NCI-H526 (cell line): ENCODE results near the gene SMIM13.

Source experiments
- DNase-seq, 2 experiments: peaks; one replicate each; lab custom pipeline; 2025; lab: John Stamatoyannopoulos, UW

Gene SMIM13

DNA sequence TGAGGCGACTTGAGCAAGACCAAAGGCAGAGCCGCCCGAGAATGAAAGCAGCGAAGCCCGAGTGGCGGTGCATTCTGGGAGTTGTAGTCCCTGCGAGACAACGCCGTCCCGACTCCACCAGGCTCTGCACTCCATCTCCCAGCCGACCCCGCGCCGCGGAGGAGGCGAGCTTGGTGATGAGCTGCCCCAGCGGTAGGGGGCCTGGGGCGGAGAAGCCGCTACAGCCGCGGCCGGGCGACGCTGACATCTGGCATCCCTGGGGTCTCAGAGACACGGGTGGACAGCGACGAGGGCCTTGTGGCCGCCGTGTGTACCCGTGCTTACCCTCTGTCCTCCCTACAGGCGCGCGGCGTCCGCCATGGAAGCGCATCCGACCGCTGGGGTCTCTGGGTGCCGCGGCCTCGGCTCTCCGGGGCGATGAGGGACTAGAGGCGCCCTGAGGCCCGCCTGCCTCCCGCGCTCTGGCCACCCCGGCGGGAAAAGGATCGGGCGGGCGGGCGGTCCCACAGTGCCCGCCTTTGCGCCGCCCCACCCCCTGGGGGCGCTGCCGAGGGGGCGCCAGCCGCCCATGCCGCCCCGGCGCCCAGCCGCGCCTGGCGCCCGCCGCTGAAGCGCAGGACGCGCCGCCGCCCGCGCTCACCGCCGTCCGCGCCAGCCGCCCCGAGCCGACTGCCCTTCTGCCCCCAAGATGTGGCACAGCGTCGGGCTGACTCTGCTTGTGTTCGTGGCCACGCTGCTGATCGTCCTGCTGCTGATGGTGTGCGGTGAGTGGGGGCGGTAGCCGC, at the start of gene SMIM13:
SMIM13 (plus strand) TSS at position 209 of the 785 bp plus-strand sequence; CDS start at position 689, 480 bp downstream.
- DNase-seq, result peak; percentile 95 to 98

DNA sequence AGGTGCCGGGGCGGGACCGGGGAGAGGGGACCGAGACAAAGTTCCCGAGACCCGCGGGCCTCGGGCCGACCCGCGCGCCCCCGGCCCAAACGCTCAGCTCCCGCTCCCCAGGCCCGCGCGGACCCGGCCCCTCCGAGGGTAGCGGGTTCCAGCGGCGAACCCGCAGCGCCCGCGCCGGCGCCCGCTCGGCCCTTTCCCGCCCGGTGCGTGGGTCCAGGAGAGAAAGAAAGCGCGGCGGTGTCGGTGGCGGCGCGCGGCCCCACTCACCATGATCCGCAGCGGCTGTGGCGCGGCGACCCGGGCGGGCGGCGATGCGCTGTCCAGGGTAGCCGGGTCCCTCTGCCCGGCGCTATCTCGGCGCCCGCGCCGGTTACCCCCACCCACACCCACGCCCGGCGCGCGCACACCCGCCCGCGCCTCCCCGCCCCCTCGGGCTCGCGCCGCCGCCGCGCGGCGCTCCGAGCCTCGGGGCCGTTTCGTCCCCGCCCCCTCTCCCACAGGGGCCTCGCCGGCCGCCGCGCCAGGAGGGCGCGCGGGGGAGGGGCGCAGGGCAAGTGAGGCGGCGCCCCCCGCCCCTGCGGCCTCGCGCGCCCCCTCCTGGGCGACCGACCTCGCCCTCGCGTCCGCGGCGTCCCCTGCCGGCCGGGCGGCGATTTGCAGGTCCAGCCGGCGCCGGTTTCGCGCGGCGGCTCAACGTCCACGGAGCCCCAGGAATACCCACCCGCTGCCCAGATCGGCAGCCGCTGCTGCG, 49.5 kb upstream of the SMIM13 start, which contains the start of gene ELOVL2:
ELOVL2 (minus strand) TSS at position 345 of the 751 bp plus-strand sequence; CDS start at position 270, 75 bp downstream.
- DNase-seq, result peak; percentile 22 to 87

DNA sequence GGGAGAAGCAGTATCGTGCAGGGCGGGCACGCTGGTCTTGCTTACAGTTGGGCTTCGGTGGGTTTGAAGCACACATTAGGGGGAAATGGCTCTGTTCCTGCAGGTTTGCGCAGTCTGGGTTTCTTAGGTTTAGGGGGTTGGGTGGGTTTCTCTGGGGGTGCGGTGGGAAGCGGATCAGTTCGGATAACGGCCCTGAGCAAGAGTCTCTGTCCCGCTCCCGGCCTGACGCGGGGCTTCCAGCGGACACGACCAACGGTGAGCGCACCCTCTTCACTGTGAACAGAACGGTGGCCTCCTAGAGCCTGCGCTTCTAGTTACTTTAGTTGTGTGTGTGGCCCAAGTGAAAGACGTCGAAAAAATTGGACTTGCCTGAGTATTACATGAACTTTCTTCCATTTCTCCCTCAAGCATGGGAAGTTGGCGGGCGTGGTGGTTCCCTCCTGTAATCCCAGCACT, 48.9 kb upstream of the SMIM13 start:
- DNase-seq, result peak in 1 of 2 experiments; percentile 49

DNA sequence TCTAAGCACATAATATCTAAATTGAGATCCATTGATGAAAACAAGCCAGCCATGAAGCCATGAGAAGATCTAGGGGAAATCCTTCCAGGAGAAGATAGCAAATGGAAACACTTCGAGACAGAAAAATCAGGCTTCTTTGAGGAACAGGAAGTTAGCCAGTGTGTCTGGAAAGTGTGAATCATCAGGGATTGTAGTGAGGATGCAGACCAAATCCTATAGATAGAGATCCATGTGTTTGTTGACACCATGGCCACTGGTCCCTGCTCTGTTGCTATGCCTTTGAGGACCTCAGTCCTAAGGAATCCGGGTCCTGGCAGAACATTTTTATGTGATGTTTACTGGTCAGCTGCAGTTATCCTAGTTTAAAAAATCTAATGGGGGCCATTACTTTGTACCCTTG, 42.9 kb upstream of the SMIM13 start:
- no peak for DNase-seq

DNA sequence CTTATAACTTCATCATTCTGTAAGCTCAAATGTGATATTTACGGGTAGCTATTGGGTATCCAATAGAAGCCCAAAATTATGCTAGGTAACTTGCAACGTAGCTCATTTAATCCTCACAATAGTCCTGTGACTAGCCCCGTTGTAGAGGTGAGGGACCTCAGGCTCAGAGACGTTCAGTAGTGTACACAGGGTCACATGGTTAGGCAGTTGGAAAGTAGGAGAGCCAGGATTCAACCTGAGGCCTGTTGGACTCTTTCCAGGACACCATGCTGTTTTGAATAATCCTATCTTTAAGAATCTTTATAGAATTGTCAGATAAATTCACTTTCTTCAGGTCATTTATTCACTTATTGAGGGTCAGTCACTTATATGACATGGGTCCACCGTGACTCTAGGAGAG, 40.3 kb upstream of the SMIM13 start:
- no peak for DNase-seq

DNA sequence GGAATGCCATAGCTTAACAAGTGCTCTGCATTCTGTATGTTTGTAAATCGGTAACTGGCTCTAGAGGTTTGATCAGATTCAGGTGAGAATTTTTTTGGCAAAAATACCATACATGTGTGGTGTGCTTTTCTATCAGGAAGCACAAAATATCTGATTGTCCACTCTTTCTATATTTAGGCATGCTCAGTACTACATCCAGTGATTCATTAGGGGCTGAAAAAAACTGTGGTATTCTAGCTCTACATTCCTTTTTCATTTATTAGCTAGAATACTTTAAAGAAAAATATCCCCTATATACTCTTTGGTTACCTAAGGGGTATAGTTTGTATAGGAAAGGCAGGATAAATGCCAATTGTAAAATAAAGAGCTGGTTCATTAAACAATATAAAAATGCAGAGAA, 38.9 kb upstream of the SMIM13 start:
- no peak for DNase-seq

DNA sequence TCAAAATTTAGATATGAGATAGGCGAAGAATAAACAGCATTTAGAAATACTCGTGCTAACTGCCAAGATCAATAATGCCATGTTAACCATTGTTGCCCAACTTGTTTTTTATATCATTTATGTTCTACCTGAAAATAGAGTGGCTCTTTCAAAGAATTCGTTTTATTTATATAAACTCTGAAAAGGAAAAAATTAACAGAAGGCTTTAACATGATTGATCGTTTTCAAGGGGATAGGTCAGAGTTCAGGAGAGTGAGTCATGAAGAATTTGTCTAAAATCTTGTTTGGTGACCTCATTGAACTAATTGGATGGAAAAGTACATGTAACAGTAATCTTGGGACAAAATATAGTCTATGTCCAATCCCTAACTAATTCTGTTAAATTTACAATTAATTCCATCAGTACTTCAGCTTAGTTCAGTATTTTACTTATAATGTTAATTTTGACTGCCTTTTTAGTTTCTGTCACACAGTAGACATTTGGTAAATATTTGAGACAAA, 38.5 kb upstream of the SMIM13 start:
- DNase-seq, result no peak

DNA sequence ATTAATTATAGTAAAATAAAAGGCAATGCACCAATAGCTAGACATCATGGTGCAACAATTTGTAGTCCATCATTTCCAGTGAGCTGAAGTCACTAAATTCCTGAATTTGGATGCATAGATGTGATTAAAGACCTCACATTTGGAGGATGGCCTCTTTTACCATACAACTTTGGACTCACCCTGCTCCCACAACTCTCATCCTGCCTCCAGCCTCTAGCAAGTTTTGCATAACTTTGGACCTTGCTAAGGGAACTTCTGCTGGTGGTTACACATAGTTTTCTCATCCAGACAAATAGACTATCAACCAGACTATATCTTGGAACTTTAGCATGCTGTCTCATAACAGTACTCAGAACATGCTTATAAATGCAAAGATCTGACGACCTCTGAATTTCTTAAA, 36.8 kb upstream of the SMIM13 start:
- DNase-seq, result no peak

DNA sequence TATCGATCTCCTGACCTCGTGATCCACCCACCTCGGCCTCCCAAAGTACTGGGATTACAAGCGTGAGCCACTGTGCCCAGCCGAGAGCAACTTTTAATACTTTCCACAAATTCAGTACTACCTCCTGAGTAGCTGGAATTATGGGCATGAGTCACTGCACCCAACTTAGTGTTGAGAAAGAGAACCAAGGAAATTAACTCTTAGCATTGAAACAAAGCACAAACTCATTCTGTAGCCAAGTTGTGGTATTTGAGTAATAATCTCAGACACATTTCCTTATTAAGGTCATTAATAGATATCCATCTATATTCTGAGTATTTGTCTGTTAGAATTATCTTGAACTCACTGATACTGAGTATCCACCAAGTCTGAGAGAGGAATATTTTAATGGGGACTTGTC, 35.2 kb upstream of the SMIM13 start:
- DNase-seq, result no peak

DNA sequence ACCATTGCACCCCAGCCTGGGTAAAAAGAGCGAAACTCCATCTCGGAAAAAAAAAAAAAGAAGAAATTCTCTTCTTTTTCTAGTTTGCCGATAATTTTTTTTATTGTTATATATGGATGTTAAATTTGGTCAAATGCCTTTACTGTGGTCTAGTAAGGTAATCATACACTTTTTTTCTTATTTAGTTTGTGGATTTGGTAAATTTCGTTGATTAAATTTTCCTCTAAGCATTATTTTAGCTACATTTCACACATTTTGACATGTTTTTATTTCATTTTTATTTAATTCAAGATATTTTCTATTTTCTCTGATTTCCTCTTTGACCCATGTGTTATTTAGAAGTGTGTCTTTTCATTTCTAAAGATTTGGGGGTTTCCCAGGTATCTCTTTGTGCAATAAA, 31.6 kb upstream of the SMIM13 start:
- no peak for DNase-seq

DNA sequence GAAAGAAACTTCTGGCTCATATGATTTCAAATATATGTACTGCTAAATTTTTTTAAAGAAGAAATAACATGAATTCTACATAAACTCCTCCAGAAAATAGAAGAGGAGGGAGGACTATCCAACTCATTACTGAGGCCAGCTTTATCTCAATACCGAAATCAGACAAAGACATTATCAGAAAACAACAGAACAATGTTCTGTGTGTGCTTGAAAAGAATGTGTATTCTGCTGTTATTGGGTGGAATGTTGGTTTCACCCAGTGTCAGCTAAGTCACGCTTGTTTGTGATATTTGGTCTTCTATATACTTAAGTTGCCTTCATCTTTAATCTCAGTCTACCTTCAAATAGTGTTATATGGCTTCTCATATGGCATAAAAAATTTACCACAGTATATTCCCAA, 30.9 kb upstream of the SMIM13 start:
- no peak for DNase-seq

DNA sequence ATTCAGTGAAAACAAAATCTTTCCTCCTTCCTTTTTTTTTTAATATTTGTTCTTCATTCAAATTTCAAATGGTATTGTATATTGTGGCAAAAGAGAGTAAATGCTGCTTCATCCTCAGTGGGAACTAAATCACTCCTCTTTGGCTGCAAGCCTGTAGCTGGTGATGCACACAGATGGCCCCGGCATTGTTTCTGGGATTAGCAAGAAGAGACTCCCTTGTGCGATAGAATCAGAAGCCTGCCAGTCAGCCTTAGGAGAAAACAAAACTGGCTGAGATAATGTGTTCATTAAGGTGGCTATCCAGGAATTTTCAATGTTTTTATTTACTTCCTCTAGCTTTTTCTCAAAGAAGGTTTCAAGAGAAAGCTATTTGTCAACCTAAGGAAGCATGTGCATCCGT, 28.8 kb upstream of the SMIM13 start:
- no peak for DNase-seq

DNA sequence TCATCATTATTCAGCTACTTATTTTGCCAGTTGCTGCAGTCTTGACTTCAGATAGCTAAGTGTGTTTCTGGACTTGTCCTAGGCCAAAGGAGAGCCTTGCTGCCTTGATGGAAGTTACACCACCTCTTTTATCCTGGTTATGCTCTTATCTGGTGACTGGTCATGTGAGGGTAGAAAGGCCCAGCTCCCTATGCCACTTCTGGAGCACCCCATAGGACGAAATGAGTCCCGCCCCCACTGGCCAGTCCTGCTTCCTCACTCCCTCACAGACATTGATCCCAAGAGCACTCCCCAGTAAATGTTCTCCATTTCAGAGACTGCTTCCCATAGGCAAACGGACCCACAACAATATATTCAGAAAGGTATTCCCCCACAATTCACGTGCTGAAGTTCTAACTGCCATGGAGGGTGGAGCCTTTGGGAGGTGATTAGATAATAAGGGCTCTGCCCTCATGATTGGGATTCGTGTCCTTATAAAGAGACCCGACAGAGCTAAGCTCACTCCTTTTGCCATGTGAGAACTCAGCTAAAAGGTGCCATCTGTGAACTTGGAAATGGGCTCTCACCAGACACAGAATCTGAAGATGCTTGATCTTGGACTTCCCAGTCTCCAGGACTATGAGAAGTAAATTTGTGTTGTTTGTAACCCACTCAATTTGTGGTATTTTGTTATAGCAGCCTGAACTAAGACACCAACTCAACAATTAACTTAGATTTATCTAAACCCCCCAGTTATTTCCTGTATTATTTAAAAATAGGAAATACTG, 28.0 kb upstream of the SMIM13 start:
- no peak for DNase-seq

DNA sequence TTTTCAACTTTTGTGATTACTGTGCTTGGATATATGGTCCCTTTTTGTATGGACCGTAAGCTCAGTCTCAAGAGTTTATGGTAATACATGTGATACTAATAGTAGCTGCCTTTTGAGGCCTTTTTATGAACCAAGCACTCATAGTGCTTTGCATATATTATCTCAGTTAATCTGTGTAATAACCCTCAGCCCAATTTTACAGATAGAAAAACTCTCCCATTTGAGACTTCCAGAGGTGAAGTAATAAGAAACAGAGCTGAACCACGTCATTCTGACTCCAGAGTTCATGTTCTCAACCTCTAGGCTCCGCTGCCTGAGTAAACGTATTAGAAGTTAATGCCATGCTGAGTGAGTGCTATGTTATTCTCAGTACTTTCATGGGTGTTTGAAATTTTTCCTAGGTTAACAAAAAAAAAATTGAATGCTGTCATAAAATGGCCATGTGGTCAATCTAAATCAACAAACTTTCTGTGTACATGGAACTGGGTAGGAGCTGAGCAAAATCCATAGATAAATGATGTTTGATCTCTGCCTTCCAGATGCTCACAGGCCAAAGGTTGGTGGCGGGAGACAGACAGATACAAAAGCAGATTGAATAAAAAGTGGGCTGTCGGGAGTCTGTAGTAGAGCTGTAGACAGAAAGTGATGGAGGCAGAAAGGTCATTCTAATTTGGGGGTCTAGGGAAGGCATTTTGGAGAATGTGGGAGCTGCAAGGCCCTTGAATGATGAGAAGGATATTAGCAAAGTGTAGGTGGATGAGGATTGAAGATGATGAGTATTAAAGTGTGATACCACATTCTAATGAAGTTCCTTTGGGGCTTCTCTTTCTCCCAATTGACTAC, 26.9 kb upstream of the SMIM13 start:
- no peak for DNase-seq

DNA sequence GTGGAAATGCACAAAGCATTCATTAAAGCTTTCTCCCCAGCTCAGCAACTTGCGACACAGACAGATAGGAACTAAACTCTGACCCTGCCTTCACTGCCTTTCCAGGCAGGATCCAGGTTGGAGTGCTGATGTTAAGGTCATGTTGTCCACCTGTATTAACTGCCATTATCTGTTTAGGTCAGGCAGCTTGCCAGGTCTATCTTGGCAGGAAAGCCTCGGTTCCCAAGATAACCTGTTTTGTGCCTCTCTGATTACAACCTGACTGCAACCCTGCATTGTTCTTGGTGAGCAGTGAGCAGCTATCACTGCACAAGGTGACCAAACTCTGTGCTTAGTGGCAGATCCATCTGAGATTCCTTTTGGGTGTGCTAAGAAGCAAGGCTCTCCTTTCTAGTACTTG, 26.3 kb upstream of the SMIM13 start:
- no peak for DNase-seq

DNA sequence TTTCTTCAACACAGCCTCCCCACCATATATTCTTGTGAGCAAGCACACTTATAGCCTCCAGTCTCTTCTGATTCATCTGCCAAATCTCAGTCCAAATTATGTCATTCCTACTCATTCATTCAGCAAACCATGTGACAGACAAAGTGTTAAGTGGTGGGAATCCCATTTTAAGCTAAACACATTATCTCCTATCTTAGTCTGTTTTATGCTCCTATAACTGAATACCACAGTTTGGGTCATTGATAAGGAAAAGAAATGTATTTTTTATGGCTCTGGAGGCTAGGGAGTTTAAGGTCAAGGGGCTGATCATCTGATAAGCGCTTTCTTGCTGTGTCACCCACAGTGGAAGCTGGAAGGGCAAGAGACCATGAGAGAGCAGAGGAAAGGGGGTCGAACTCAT, 23.9 kb upstream of the SMIM13 start:
- DNase-seq, result no peak

DNA sequence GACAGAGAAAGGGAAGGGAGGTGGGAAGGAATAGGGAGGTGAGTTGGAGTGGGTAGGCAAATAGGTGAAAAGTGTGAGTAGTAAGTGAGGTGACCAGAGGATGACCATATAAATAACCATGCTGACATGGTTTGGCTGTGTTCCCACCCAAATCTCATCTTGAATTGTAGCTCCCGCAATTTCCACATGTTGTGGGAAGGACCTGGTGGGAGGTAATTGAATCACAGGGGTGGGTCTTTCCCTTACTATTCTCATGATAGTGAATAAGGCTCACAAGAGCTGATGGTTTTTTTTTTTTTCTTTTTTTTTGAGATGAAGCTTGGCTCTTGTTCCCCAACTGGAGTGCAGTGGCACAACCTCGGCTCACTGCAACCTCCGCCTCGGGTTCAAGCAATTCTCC, 21.5 kb upstream of the SMIM13 start:
- no peak for DNase-seq

DNA sequence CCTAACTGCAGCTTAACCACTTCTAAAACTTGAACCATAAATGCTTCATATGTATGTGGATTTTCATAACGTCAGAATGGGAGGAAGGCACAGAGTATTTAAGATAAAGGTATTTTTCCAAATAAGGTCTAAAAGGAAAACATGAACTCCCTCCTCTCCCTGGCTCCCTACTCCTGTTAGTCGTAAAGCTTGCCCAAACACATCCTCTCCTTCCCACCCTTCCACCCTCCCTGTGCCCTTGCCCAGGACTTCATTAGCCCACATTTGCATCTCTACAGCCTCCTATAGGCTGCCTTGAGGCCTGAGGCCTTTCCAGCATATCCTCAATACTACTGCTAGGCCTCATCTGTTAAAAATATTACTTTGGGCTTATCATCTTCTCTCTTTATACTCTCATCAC, 17.1 kb upstream of the SMIM13 start:
- DNase-seq, result peak; percentile 28 to 61

DNA sequence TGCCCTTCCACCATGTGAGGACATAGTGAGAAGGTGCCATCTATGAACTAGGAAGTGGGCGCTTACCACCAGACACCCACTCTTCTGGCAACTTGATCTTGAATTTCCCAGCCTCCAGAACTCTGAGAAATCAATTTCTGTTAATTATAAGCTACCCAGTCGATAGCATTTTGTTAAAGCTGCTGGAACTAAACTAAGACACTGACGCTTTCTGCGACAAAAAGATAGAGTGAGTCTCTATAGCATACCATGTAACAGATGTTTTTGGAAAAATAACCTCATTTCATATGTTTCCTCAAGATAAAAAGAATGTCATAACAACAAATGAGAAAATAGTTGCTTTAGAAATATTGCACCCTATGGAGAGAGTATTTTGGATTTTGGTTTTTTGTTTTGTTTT, 15.4 kb upstream of the SMIM13 start:
- DNase-seq, result no peak

DNA sequence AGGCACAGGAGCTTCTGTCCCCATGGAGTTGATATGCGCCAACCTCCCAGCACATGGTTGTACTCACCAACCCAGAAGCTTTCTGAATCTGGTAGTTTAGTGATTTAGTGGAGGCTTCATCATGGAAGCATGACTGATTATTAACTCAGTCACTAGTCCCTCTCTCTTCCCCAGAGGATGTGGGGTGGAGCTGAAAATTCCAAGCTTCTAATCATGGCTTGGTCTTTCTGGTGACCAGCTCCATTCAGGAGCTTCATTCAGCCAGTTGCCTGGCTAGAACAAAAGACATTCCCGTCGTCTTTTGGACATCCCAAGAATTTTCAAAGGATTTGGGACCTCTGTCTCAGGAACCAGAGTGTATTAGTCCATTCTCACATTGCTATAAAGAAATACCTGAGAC, 13.3 kb upstream of the SMIM13 start:
- DNase-seq, result no peak

DNA sequence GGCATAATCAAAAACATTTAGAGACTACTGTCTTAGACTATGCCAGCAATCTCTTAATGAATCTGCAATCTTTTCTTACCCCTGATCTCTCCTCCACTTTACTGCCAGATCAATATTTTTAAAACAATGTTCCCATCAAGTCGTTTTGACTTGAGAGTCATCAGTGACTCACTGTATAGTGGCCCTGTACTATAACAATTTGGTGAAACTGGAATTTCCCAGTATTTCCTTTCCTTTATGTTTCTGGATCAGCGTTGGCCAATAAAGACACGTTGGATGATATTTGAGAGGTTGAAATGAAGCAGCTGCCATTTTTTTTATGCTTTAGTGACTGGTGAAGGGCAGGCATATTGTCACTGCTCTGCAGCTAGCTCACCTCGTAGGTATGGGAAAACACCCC, 10.1 kb upstream of the SMIM13 start:
- no peak for DNase-seq
